OCI-LY3 (cell line): ENCODE results near the gene LRGUK.

Source experiments
- H2AFZ ChIP-seq: fragments of 200-600, 300-600 bp; shearing (Covaris generic); 2 replicates; pipeline ENCODE4 v1.6.0; 2014; ENCODE audit warnings: antibody characterized with exemption, low read depth, low read length
- H3K27ac ChIP-seq: fragments of 200-600, 300-600 bp; sonication (generic); 2 replicates; pipeline ENCODE4 v1.5.1; 2014; ENCODE audit warnings: mild to moderate bottlenecking, low read length, moderate library complexity, mixed read lengths
- H3K27me3 ChIP-seq: fragments of 200-600, 300-600 bp; sonication (generic); 2 replicates; pipeline ENCODE4 v1.6.1; 2014; ENCODE audit warnings: low read depth, low read length, mixed read lengths
- H3K36me3 ChIP-seq: fragments of 200-600, 300-600 bp; sonication (generic); replicated peaks from 2 replicates; pipeline ENCODE3; 2014; ENCODE audit warnings: low read depth, low read length, mixed read lengths
- H3K4me1 ChIP-seq: fragments of 300-600, 200-600 bp; sonication (generic); 2 replicates; pipeline ENCODE4 v1.6.1; 2014; ENCODE audit warnings: low read length, mixed read lengths
- H3K4me2 ChIP-seq: fragments of 200-600, 300-600 bp; sonication (generic); 2 replicates; pipeline ENCODE4 v1.6.1; 2014; ENCODE audit warnings: low read length, mixed read lengths
- H3K4me3 ChIP-seq: fragments of 300-600, 200-600 bp; sonication (generic); 2 replicates; pipeline ENCODE4 v1.5.1; 2014; ENCODE audit warnings: antibody characterized with exemption, mild to moderate bottlenecking, low read length, moderate library complexity
- H3K79me2 ChIP-seq: fragments of 300-600, 200-600 bp; shearing (Covaris generic); 2 replicates; pipeline ENCODE4 v1.6.1; 2014; ENCODE audit warnings: mild to moderate bottlenecking, low read length, mixed read lengths
- H3K9ac ChIP-seq: fragments of 300-600, 200-600 bp; shearing (Covaris generic); 2 replicates; pipeline ENCODE4 v1.6.0; 2014; ENCODE audit warnings: mild to moderate bottlenecking, low read length, moderate library complexity
- H3K9me3 ChIP-seq: fragments of 200-600, 300-600 bp; shearing (Covaris generic); 2 replicates; pipeline ENCODE4 v1.6.1; 2014; ENCODE audit warnings: low read length, mixed read lengths; ENCODE audit not compliant: insufficient read depth
- H4K20me1 ChIP-seq: fragments of 200-600, 300-600 bp; sonication (generic); 2 replicates; pipeline ENCODE4 v1.6.1; 2016; ENCODE audit warnings: low read length, mixed read lengths; ENCODE audit not compliant: insufficient read depth
- EZH2phosphoT487 ChIP-seq: fragments of 200-600 bp; shearing (Covaris generic); IDR thresholded peaks from 2 replicates; pipeline ENCODE4 v1.6.1; 2018; ENCODE audit warnings: antibody characterized with exemption, mixed run types, low read depth
- TF ChIP-seq, protein P1 (sequence below): fragments of 200-600, 300-600 bp; sonication (generic); IDR thresholded peaks from 2 replicates; pipeline ENCODE4 v1.5.1; 2014; ENCODE audit warnings: antibody characterized with exemption, low read length, low read depth

The LRGUK gene

GRCh38 chr7:134126146-134126545 is 994 bp upstream of the LRGUK start:
- Histone ChIP-seq H3K27ac (no peak overlapping the region), H3K4me3 (no peak overlapping the region), H4K20me1 (no peaks in the 10 kb centered on the region), H3K36me3 (no peaks in the 10 kb centered on the region), H3K79me2 (no peaks in the 10 kb centered on the region), H3K9ac (no peak overlapping the region), H3K9me3 (no peaks in the 10 kb centered on the region), H3K4me2 (no peak overlapping the region), H3K27me3 (peaks cover 13% of the 10 kb centered on the region; the same call in 1 of the 2 replicates), H3K4me1 (peaks cover 22% of the 10 kb centered on the region), H2AFZ (no peak overlapping the region)
- TF ChIP-seq EZH2phosphoT487 = no peak
- TF ChIP-seq, protein P1, sequence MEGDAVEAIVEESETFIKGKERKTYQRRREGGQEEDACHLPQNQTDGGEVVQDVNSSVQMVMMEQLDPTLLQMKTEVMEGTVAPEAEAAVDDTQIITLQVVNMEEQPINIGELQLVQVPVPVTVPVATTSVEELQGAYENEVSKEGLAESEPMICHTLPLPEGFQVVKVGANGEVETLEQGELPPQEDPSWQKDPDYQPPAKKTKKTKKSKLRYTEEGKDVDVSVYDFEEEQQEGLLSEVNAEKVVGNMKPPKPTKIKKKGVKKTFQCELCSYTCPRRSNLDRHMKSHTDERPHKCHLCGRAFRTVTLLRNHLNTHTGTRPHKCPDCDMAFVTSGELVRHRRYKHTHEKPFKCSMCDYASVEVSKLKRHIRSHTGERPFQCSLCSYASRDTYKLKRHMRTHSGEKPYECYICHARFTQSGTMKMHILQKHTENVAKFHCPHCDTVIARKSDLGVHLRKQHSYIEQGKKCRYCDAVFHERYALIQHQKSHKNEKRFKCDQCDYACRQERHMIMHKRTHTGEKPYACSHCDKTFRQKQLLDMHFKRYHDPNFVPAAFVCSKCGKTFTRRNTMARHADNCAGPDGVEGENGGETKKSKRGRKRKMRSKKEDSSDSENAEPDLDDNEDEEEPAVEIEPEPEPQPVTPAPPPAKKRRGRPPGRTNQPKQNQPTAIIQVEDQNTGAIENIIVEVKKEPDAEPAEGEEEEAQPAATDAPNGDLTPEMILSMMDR = no peak

GRCh38 chr7:134126596-134126965 is 559 bp upstream of the LRGUK start:
- Histone ChIP-seq H3K36me3 (no peaks in the 10 kb centered on the region), H3K27me3 (peaks cover 13% of the 10 kb centered on the region; the same call in 1 of the 2 replicates), H3K27ac (no peak overlapping the region), H3K9me3 (no peaks in the 10 kb centered on the region), H3K9ac (peak overlapping the region; percentile 32), H4K20me1 (no peaks in the 10 kb centered on the region), H3K4me1 (peaks cover 18% of the 10 kb centered on the region), H2AFZ (peak overlapping the region; percentile 100), H3K79me2 (no peaks in the 10 kb centered on the region), H3K4me3 (peak overlapping the region; percentile 78), H3K4me2 (peak overlapping the region; percentile 97)
- TF ChIP-seq EZH2phosphoT487 = no peak
- TF ChIP-seq, protein P1 = no peak

GRCh38 chr7:134128829-134129228 is 1.7 kb downstream of the LRGUK start:
- no peak overlapping the region for H3K9ac ChIP-seq
- no peaks in the 10 kb centered on the region for H4K20me1 ChIP-seq
- H3K4me1 ChIP-seq = peaks cover 12% of the 10 kb centered on the region
- TF ChIP-seq, protein P1 = no peak
- TF ChIP-seq EZH2phosphoT487 = no peak
- no peak overlapping the region for H3K4me3 ChIP-seq
- H3K4me2 ChIP-seq = no peak overlapping the region
- H3K9me3 ChIP-seq = no peaks in the 10 kb centered on the region
- no peak overlapping the region for H2AFZ ChIP-seq
- H3K36me3 ChIP-seq = no peaks in the 10 kb centered on the region
- no peak overlapping the region for H3K27ac ChIP-seq
- no peaks in the 10 kb centered on the region for H3K79me2 ChIP-seq
- peaks cover 13% of the 10 kb centered on the region; the same call in 1 of the 2 replicates for H3K27me3 ChIP-seq

- 0 out of 2 replicates have a peak overlapping the region, but pooled peaks have one; percentile 11 for H3K4me2 ChIP-seq
- no peak overlapping the region for H3K9ac ChIP-seq
- H4K20me1 ChIP-seq = no peaks in the 10 kb centered on the region
- peaks cover 13% of the 10 kb centered on the region; the same call in 1 of the 2 replicates for H3K27me3 ChIP-seq
- no peak overlapping the region for H3K4me3 ChIP-seq
- H3K79me2 ChIP-seq = no peaks in the 10 kb centered on the region
- no peak overlapping the region for H3K27ac ChIP-seq
- H3K9me3 ChIP-seq = no peaks in the 10 kb centered on the region
- H3K4me1 ChIP-seq = peaks cover 12% of the 10 kb centered on the region
- no peak overlapping the region for H2AFZ ChIP-seq
- TF ChIP-seq, protein P1 = no peak
- no peak for TF ChIP-seq EZH2phosphoT487
- no peaks in the 10 kb centered on the region for H3K36me3 ChIP-seq
These were observed 2.9 kb downstream of the LRGUK start for GRCh38 chr7:134129856-134130523.
